Mesothelial cell of epicardium (in vitro differentiated cells): ENCODE data around the gene FRMPD2. TPM values are rescaled to one million over a fixed set of nuclear protein-coding genes. Genes with fewer than 3 reads are reported as not detected.

ENCODE experiments used
- DNase-seq, 2 experiments: peaks; one replicate each; pipeline ENCODE4 v3.0.0; 2021; ENCODE audit warnings: low spot score in 2 of 2; ENCODE audit not compliant: unreplicated experiment in 2 of 2
- H3K27ac Mint-ChIP-seq: 2 replicates; pipeline ENCODE4 v1.8.0; 2021; ENCODE audit warnings: mixed read lengths
- H3K27me3 Mint-ChIP-seq: 2 replicates; pipeline ENCODE4 v1.8.0; 2021; ENCODE audit warnings: low read depth, mixed read lengths
- H3K36me3 Mint-ChIP-seq: 2 replicates; pipeline ENCODE4 v1.8.0; 2021; ENCODE audit warnings: mixed read lengths
- H3K4me1 Mint-ChIP-seq: 2 replicates; pipeline ENCODE4 v1.8.0; 2021; ENCODE audit warnings: mixed read lengths
- H3K4me3 Mint-ChIP-seq: 2 replicates; pipeline ENCODE4 v1.8.0; 2021; ENCODE audit warnings: mild to moderate bottlenecking, moderate library complexity, mixed read lengths
- H3K9me3 Mint-ChIP-seq: 2 replicates; pipeline ENCODE4 v1.8.0; 2021; ENCODE audit warnings: mixed read lengths
- CTCF ChIP-seq: fragments of 200-600 bp; sonication (generic); IDR thresholded peaks from one replicate; pipeline ENCODE4 v1.5.0; 2021; ENCODE audit warnings: antibody characterized with exemption; ENCODE audit not compliant: unreplicated experiment
- total RNA-seq: library from RNA; stranded (reverse); gene quantifications from 3 replicates; pipeline ENCODE4 v1.2.1, GENCODE V29; 2021

The FRMPD2 gene
- total RNA-seq, 1 donor from 2014 or later: 0.18 TPM

- Mint-ChIP-seq H3K4me3 (no peak overlapping the region), H3K36me3 (no peaks in the 10 kb centered on the region), H3K27me3 (no peaks in the 10 kb centered on the region), H3K9me3 (no peaks in the 10 kb centered on the region), H3K27ac (no peak overlapping the region), H3K4me1 (no peaks in the 10 kb centered on the region)
- TF ChIP-seq CTCF: no peak
- no peak for DNase-seq
These were observed 31.0 kb downstream of the FRMPD2 start for GRCh38 chr10:48243487-48243886.

- Mint-ChIP-seq H3K27me3 (no peaks in the 10 kb centered on the region), H3K4me3 (no peak overlapping the region), H3K9me3 (no peaks in the 10 kb centered on the region)
These were observed 32.2 kb downstream of the FRMPD2 start for GRCh38 chr10:48242171-48242904.

GRCh38 chr10:48241332-48241731 lies 33.2 kb downstream of the FRMPD2 start:
- Mint-ChIP-seq H3K9me3 (no peaks in the 10 kb centered on the region), H3K4me1 (no peaks in the 10 kb centered on the region), H3K27me3 (no peaks in the 10 kb centered on the region), H3K27ac (no peak overlapping the region), H3K36me3 (no peaks in the 10 kb centered on the region), H3K4me3 (no peak overlapping the region)
- no peak for TF ChIP-seq CTCF
- no peak for DNase-seq

More at GRCh38 chr10:48242171-48242904, 32.2 kb downstream of the FRMPD2 start:
- no peaks in the 10 kb centered on the region for H3K4me1 Mint-ChIP-seq
- TF ChIP-seq CTCF: no peak
- no peak for DNase-seq
- no peaks in the 10 kb centered on the region for H3K36me3 Mint-ChIP-seq
- H3K27ac Mint-ChIP-seq: no peak overlapping the region

GRCh38 chr10:48240196-48240595 lies 34.3 kb downstream of the FRMPD2 start:
- Mint-ChIP-seq H3K36me3 (no peaks in the 10 kb centered on the region), H3K27me3 (no peaks in the 10 kb centered on the region), H3K27ac (no peak overlapping the region), H3K4me3 (no peak overlapping the region), H3K9me3 (no peaks in the 10 kb centered on the region), H3K4me1 (no peaks in the 10 kb centered on the region)
- no peak for TF ChIP-seq CTCF
- DNase-seq: no peak

- TF ChIP-seq CTCF: no peak
- H3K4me3 Mint-ChIP-seq: no peak overlapping the region
- no peak for DNase-seq
- no peaks in the 10 kb centered on the region for H3K9me3 Mint-ChIP-seq
- H3K4me1 Mint-ChIP-seq: no peaks in the 10 kb centered on the region
- no peak overlapping the region for H3K27ac Mint-ChIP-seq
- no peaks in the 10 kb centered on the region for H3K36me3 Mint-ChIP-seq
- no peaks in the 10 kb centered on the region for H3K27me3 Mint-ChIP-seq
These were observed 34.9 kb downstream of the FRMPD2 start for GRCh38 chr10:48239618-48240017.
